GM12891 (cell line): ENCODE data around the gene C12orf76. TPM values are rescaled to one million over a fixed set of nuclear protein-coding genes. Genes with fewer than 3 reads are reported as not detected.
A peak's percentile ranks its signal among the peaks of the same experiment; 100 is the strongest.
"Not testable (repeated sequence)": the region's sequence is repeated elsewhere in the genome, so short reads cannot be mapped to it uniquely, and the experiment has no call there.

Experiments
- DNase-seq: peaks from one replicate; pipeline ENCODE4 v3.0.0; 2011; ENCODE audit warnings: low spot score; ENCODE audit not compliant: insufficient read length
- FAIRE-seq: peaks from 2 replicates; lab custom pipeline; 2011; peaks lifted over from hg19 to GRCh38; lab: Jason Lieb, UNC
- PAX5 ChIP-seq: IDR thresholded peaks from 2 replicates; pipeline ENCODE4 v1.6.1; 2011; ENCODE audit warnings: low read length, moderate library complexity, mild to moderate bottlenecking; ENCODE audit not compliant: insufficient read depth, severe bottlenecking
- POLR2A ChIP-seq: IDR thresholded peaks from 2 replicates; pipeline ENCODE4 v1.6.1; 2011; ENCODE audit warnings: low read depth, low read length, control low read depth
- POLR2AphosphoS5 ChIP-seq: IDR thresholded peaks from 2 replicates; pipeline ENCODE4 v1.6.1; 2011; ENCODE audit warnings: low read depth, low read length, control low read depth
- POU2F2 ChIP-seq: IDR thresholded peaks from 2 replicates; pipeline ENCODE4 v1.6.1; 2011; ENCODE audit warnings: low read depth, mild to moderate bottlenecking, control low read depth, low read length, moderate library complexity
- SPI1 ChIP-seq: IDR thresholded peaks from 2 replicates; pipeline ENCODE4 v1.6.1; 2011; ENCODE audit warnings: low read depth, low read length, control low read depth
- TAF1 ChIP-seq: IDR thresholded peaks from 2 replicates; pipeline ENCODE4 v1.6.1; 2011; ENCODE audit warnings: low read depth, low read length, control low read depth
- polyA plus RNA-seq: library from polyadenylated mRNA; unstranded; fragments of >200 nt; gene quantifications from one replicate; pipeline ENCODE4 v1.2.1, GENCODE V29; 2012; ENCODE audit warnings: low read depth, missing spikeins, inconsistent platforms; ENCODE audit not compliant: missing spikeins

Gene C12orf76, protein sequence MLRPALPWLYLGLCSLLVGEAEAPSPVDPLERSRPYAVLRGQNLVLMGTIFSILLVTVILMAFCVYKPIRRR
- 17.1 TPM for polyA plus RNA-seq

DNA sequence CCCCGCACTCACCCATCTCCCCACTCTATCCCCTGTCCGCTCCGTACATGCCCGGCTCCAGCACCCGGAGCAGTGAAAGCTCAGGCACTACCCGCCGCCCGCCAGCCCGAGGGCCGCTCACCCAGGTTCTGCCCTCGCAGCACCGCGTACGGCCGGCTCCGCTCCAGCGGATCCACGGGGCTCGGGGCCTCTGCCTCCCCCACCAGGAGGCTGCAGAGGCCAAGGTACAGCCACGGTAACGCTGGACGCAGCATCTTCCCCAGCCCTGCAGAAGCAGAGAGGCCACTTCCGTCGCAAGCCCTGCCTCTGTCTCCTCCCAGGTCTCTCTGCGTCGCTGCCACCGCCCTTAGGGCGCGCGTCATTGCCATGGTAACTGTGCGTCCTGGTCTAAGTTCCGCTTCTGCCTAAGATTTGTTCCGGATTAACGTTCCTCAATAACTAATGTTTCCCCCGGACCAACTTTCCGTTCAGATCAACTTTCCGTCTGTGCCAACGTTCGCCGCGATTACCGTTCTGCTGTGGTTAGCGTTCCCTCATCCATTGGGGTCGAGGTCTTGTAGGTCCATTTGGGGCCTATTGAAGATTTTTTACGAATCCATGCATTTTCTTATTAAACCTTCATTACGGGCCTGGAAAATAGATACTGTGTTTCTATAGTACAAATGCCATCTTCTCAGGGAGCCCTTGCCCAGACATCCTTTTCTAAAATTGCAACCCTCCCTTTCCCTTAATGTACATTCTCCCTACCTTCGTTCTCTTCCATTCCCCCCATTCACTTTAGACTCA, at the start of gene C12orf76:
C12orf76 (minus strand) TSS at position 281 of the 786 bp plus-strand sequence; CDS start at position 254, 27 bp downstream.
- peak; percentile 77; the same call in 1 of the 2 replicates for TF ChIP-seq TAF1
- peak; percentile 74; the same call in 1 of the 2 replicates for TF ChIP-seq POU2F2
- peak; percentile 66 for TF ChIP-seq POLR2AphosphoS5
- no peak for TF ChIP-seq PAX5
- TF ChIP-seq POLR2A: peak; percentile 69
- peak; percentile 64 for TF ChIP-seq SPI1

GRCh38 chr12:110093631-110094311, 45.4 kb upstream of the C12orf76 start:
- TF ChIP-seq POLR2AphosphoS5: no peak
- TF ChIP-seq POU2F2: no peak
- no peak for TF ChIP-seq TAF1
- TF ChIP-seq POLR2A: no peak
- TF ChIP-seq SPI1: no peak
- no peak for TF ChIP-seq PAX5
- FAIRE-seq (no peak), DNase-seq (no peak)

More for the DNA sequence above, at the start of gene C12orf76:
- peak; percentile 99 for FAIRE-seq
- peak; percentile 83 for DNase-seq

DNA sequence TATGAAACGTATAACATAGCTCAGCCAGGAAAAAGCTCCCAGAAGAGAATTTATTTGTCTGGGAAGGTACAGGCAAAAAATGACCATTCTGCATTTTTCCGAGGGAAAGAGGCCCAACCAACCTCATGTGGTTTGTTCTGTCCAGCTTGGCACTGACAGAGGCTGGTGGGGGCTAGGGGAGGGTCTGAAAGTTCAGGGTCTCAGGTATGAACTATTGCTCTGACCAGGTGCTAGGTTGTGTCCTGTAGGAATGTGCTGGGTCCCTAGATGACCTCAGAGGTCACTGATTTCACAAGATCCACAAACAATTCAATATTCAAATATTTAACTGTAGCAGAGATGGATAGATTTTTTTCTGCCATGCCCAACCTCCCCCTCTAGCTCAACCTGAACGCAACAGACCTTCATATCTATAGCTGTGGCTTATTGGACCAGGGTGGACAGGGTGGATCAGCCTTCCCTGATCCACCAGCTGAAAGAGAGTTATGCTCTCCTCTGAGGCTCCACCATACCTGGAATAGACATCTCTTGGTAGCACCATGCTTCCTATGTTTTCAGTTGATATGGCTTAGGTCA, 42.9 kb upstream of the C12orf76 start:
- FAIRE-seq: no peak
- DNase-seq: no peak

GRCh38 chr12:110090266-110091135, 42.2 kb upstream of the C12orf76 start:
- no peak for FAIRE-seq
- no peak for DNase-seq
- TF ChIP-seq POU2F2 (no peak), POLR2AphosphoS5 (no peak), POLR2A (no peak), SPI1 (no peak), TAF1 (no peak)

More for the DNA sequence above, 42.9 kb upstream of the C12orf76 start:
- TF ChIP-seq POLR2AphosphoS5 (no peak), POLR2A (no peak), PAX5 (no peak), POU2F2 (no peak)

DNA sequence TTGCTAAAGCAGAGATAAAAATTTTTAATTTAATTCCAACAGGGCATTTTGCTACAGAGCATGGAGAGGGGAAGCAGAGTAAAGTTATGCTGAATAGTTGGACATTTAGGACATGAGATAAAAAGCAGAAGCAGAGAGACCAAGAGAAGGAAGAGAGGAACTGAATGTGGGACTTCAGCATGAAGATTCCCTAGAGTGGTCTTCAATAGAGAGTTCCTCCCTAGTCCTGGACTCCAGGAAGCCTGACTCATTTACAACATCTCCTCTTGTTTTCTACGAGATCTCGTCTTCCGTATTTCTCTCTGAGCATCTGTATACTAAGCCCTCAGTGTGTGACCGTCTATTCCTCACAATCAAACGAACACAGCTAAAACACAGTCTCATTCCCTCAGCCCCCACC, 40.6 kb upstream of the C12orf76 start:
- DNase-seq (no peak), FAIRE-seq (no peak)
- TF ChIP-seq SPI1: 0 out of 2 replicates have a peak, but pooled peaks have one; percentile 13
- TF ChIP-seq TAF1: no peak

- not testable (repeated sequence) for FAIRE-seq
Measured at GRCh38 chr12:110088216-110088615, 39.9 kb upstream of the C12orf76 start.

GRCh38 chr12:110084314-110085015, 36.1 kb upstream of the C12orf76 start:
- DNase-seq (no peak), FAIRE-seq (peak; percentile 23)
- TF ChIP-seq SPI1: no peak

More at GRCh38 chr12:110088216-110088615, 39.9 kb upstream of the C12orf76 start:
- not testable (repeated sequence) for DNase-seq

GRCh38 chr12:110080410-110080809, 32.1 kb upstream of the C12orf76 start:
- no peak for TF ChIP-seq POLR2A
- TF ChIP-seq POU2F2: no peak
- no peak for TF ChIP-seq TAF1
- no peak for TF ChIP-seq POLR2AphosphoS5
- no peak for TF ChIP-seq SPI1
- TF ChIP-seq PAX5: no peak
- FAIRE-seq (peak; percentile 41), DNase-seq (no peak)
